HepG2 (cell line): ENCODE data around the gene CPOX. TPM values are rescaled to one million over a fixed set of nuclear protein-coding genes. Genes with fewer than 3 reads are reported as not detected.

Experiments
- ATAC-seq: fragments of 200-7000 bp; cut with Tn5 transposase; 3 replicates; pipeline ENCODE4 v1.9.1; 2020; ENCODE audit warnings: mild to moderate bottlenecking, moderate library complexity
- BruUV-seq: library from RNA; stranded (reverse); fragments of 400-500 nt; replicated peaks from 2 replicates; lab custom pipeline; 2021; lab: Mats Ljungman, UMichigan
- CTCF ChIA-PET: fragments of 300-600 bp; formaldehyde crosslinking; extraction: SDS; loops from one replicate; lab custom pipeline; 2021; ENCODE audit warnings: low total read pairs, inconsistent platforms, low intra/inter-chr PET ratio; lab: Yijun Ruan, JAX
- POLR2A ChIA-PET: fragments of 350-600 bp; sonication (Branson Sonifier 250); formaldehyde crosslinking; loops from one replicate; lab custom pipeline; 2020; ENCODE audit warnings: antibody characterized with exemption, inconsistent platforms; lab: Yijun Ruan, JAX
- DNase-seq: peaks from one replicate; pipeline ENCODE4 v3.0.0-alpha.2; 2015; ENCODE audit warnings: low spot score
- FAIRE-seq: peaks from 3 replicates; lab custom pipeline; 2011; peaks lifted over from hg19 to GRCh38; lab: Jason Lieb, UNC
- H2AFZ ChIP-seq: one replicate; pipeline ENCODE4 v1.6.1; 2011; ENCODE audit warnings: low read length, inconsistent platforms
- H3K27ac ChIP-seq: fragments of 300-600 bp; 3 replicates; pipeline ENCODE4 v1.8.0; 2011; ENCODE audit warnings: mixed run types, mild to moderate bottlenecking, mixed read lengths, low read length, inconsistent platforms; ENCODE audit not compliant: insufficient read depth; ENCODE audit errors: extremely low read length
- H3K27me3 ChIP-seq, 2 experiments: fragments of 200-600 bp in 1 of 2; 2 replicates in 1 of 2; 3 replicates in 1 of 2; pipeline versions ENCODE4 v1.6.0 to v1.8.0; 2011; ENCODE audit warnings: low read length in 2 of 2, mild to moderate bottlenecking in 2 of 2, moderate library complexity in 2 of 2, inconsistent platforms in 1 of 2; ENCODE audit not compliant: insufficient read depth in 2 of 2, control insufficient read depth in 1 of 2
- H3K36me3 ChIP-seq, 2 experiments: fragments of 200-600 bp in 1 of 2; replicated peaks in 1 of 2; 2 replicates in 1 of 2; 3 replicates in 1 of 2; pipeline versions ENCODE4 v1.5.1 to v1.8.0; 2011; ENCODE audit warnings: low read length in 2 of 2, inconsistent platforms in 1 of 2; ENCODE audit not compliant: insufficient read depth in 2 of 2, control insufficient read depth in 1 of 2
- H3K4me1 ChIP-seq: 2 replicates; pipeline ENCODE4 v1.5.1; 2012; ENCODE audit warnings: low read length, inconsistent platforms; ENCODE audit not compliant: insufficient read depth
- H3K4me2 ChIP-seq: 2 replicates; pipeline ENCODE4 v1.6.0; 2011; ENCODE audit warnings: low read depth, low read length, inconsistent platforms
- H3K4me3 ChIP-seq, 3 experiments: fragments of 200-600 bp in 1 of 3; sonication (generic), shearing (Covaris generic) in 1 of 3; replicated peaks in 1 of 3; 2 replicates each; pipeline ENCODE4 v1.5.1; 2011 to 2016; ENCODE audit warnings: low read length in 3 of 3, inconsistent platforms in 2 of 3, low read depth in 2 of 3, mild to moderate bottlenecking in 2 of 3, control low read depth in 1 of 3, mixed read lengths in 1 of 3; ENCODE audit not compliant: insufficient read depth in 1 of 3
- H3K79me2 ChIP-seq: one replicate; pipeline ENCODE4 v1.6.1; 2011; ENCODE audit warnings: low read length, inconsistent platforms; ENCODE audit not compliant: insufficient read depth
- H3K9ac ChIP-seq: 2 replicates; pipeline ENCODE4 v1.6.0; 2011; ENCODE audit warnings: mild to moderate bottlenecking, low read depth, low read length, inconsistent platforms; ENCODE audit not compliant: insufficient read depth
- H3K9me3 ChIP-seq: 2 replicates; pipeline ENCODE4 v1.5.1; 2012; ENCODE audit warnings: mild to moderate bottlenecking, low read length
- H4K20me1 ChIP-seq: 2 replicates; pipeline ENCODE4 v1.6.0; 2011; ENCODE audit warnings: inconsistent platforms, mild to moderate bottlenecking, low read length, moderate library complexity; ENCODE audit not compliant: insufficient read depth
- NCOA1 ChIP-seq: sonication (generic); formaldehyde crosslinking; IDR thresholded peaks from 2 replicates; pipeline ENCODE4 v1.9.0; 2021; ENCODE audit warnings: missing genetic modification reagents
- SMC3 ChIP-seq: IDR thresholded peaks from 2 replicates; pipeline ENCODE4 v1.6.1; 2011; ENCODE audit warnings: low read length, improper control_type of control experiment
- ZNF34 ChIP-seq: sonication (generic); formaldehyde crosslinking; IDR thresholded peaks from 2 replicates; pipeline ENCODE4 v1.4.0; 2020; ENCODE audit warnings: mild to moderate bottlenecking, missing genetic modification reagents, borderline replicate concordance
- ZNF7 ChIP-seq: IDR thresholded peaks from 2 replicates; pipeline ENCODE4 v1.6.1; 2016; ENCODE audit warnings: missing biosample characterization, missing genetic modification reagents
- WGBS: methylation state at CpG from one replicate; pipeline ENCODE4 v1.1.6; 2017; ENCODE audit warnings: low lambda C conversion rate; 5-methylcytosine and 5-hydroxymethylcytosine counted together
- in situ Hi-C: cut with HindIII; loops from 2 replicates; pipeline ENCODE4 v1.10.0; 2017; ENCODE audit warnings: low pct_unique_long_range_greater_than_20kb; ENCODE audit not compliant: extremely low pct_ligation_motif_present
- intact Hi-C: fragments of 100-400 bp; cut with micrococcal nuclease; formaldehyde crosslinking; loops from one replicate; pipeline ENCODE4 v1.10.0; 2022; ENCODE audit not compliant: unreplicated experiment
- polyA plus RNA-seq, 8 experiments: library from polyadenylated mRNA; depleted of rRNA in 3 of 8; stranded (reverse) in 7 of 8; unstranded in 1 of 8; fragments of >200 nt; fragmentation: Illumina TruSeq in 4 of 8; extraction: Trizol in 4 of 8; gene quantifications; 2 replicates each; pipeline versions ENCODE4 v1.2.1 to v1.2.3, GENCODE V29; 2011 to 2016; ENCODE audit warnings: low read depth in 4 of 8, missing spikeins in 1 of 8, mixed read lengths in 1 of 8; ENCODE audit not compliant: insufficient read depth in 1 of 8
- total RNA-seq, 5 experiments: library from RNA; depleted of rRNA; stranded (reverse); fragments of >200 nt; fragmentation: Illumina TruSeq; extraction: Trizol; gene quantifications; 2 replicates each; pipeline ENCODE4 v1.2.3, GENCODE V29; 2016; ENCODE audit warnings: low read depth in 1 of 5
- TF ChIP-seq, protein P1 (sequence below): sonication (generic); formaldehyde crosslinking; IDR thresholded peaks from 2 replicates; pipeline ENCODE4 v1.5.0; 2020; ENCODE audit warnings: mild to moderate bottlenecking, missing genetic modification reagents, moderate library complexity

Gene CPOX
- total and polyA plus RNA-seq, 2 of the 13 experiments (the other 11 are each of a cell fraction or from before 2014, with no cell fraction given) = 34.2 to 37.2 TPM

DNA sequence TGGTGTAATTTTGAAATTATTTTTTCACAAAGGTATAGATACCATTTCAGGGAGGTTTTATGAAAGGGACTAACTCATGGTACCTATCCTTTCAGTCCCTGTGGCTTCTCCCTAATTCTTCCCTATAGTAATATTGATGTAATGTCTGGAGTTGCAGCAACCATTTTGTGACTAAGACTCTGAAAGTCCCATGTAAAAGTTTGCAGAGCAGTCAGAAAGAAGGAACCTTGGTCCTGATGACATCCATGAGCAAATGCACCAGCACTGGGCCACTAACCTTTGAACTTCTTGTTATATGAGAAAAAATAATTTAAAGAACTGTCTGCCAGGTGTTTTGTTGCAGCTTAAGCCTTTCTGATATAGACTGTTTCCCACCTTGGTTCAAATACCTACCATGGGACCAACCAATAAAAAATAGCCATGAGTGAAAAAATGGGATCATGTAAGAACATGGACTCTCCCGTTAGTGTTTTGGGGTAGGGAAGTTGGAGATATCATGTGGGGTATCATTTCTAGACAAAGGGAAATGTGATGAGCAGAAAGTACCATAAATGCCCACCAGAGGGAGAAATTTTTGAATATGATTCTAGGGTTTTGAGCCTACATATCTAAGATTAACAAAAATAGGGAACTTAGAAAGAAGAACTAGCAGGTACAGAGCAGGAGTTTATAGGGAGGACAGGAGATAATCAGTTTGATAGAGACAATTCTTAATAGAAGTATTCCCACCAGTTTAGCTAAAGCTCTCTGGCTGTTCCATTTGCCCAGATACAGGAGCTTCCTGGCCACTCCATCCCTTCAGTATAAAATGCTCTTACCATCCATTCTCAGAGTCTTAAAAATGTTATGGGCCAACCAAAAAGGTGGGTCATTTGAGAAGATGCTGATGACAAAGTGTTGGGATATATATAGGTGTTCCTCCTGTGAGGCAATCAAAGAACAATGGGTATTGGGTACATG, 3.4 kb upstream of the CPOX start:
- no peak overlapping the region for H3K4me2 ChIP-seq
- H3K9ac ChIP-seq = no peak overlapping the region
- TF ChIP-seq SMC3 = peak; percentile 9; the same call in 1 of the 2 replicates
- TF ChIP-seq NCOA1 (CRISPR knock-in tag) = 0 out of 2 replicates have a peak, but pooled peaks have one; percentile 29
- TF ChIP-seq, protein P1, sequence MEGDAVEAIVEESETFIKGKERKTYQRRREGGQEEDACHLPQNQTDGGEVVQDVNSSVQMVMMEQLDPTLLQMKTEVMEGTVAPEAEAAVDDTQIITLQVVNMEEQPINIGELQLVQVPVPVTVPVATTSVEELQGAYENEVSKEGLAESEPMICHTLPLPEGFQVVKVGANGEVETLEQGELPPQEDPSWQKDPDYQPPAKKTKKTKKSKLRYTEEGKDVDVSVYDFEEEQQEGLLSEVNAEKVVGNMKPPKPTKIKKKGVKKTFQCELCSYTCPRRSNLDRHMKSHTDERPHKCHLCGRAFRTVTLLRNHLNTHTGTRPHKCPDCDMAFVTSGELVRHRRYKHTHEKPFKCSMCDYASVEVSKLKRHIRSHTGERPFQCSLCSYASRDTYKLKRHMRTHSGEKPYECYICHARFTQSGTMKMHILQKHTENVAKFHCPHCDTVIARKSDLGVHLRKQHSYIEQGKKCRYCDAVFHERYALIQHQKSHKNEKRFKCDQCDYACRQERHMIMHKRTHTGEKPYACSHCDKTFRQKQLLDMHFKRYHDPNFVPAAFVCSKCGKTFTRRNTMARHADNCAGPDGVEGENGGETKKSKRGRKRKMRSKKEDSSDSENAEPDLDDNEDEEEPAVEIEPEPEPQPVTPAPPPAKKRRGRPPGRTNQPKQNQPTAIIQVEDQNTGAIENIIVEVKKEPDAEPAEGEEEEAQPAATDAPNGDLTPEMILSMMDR (CRISPR knock-in tag) = peak; percentile 23; the same call in 1 of the 2 replicates
- TF ChIP-seq ZNF34 (CRISPR knock-in tag) = no peak
- peak; percentile 42; the same call in 1 of the 2 replicates for TF ChIP-seq ZNF7 (CRISPR knock-in tag)
- H3K79me2 ChIP-seq = peaks cover 12% of the 10 kb centered on the region
- H3K4me3 ChIP-seq = no peak overlapping the region
- H3K9me3 ChIP-seq = no peaks in the 10 kb centered on the region
- no peak overlapping the region for H2AFZ ChIP-seq
- intact Hi-C loops = loop anchor here (10.0 kb wide), 1 partner anchor 562 kb away; the partner anchor contains the start of gene GABRR3
- no peaks in the 10 kb centered on the region for H3K27me3 ChIP-seq
- H3K36me3 ChIP-seq = no peaks in the 10 kb centered on the region
- DNase-seq (peak; percentile 28), ATAC-seq (no peak), FAIRE-seq (no peak)
- WGBS = 4% methylated on average over 1 of the region's 1 CpG
- ChIA-PET CTCF (no interaction called here), POLR2A (no interaction called here)
- H4K20me1 ChIP-seq = 0 out of 2 replicates have a peak, but pooled peaks cover 3% of the 10 kb centered on the region
- peaks cover 73% of the 10 kb centered on the region for H3K4me1 ChIP-seq
- no TSS peak for BruUV-seq
- in situ Hi-C loops = loop anchor here (10.0 kb wide), 1 partner anchor 398 kb away; no protein-coding TSS in a partner anchor
- H3K27ac ChIP-seq = no peak overlapping the region
